ENCODE measurements around the gene VIM.

Gene VIM

GRCh38 chr10:17272648-17273047 is 44.6 kb downstream of the VIM start:
- Histone ChIP-seq H3K9me3 (ENCODE audit: control insufficient read depth in 2 of 2, low read length in 2 of 2) (no peaks in the 10 kb centered on the region), H3K4me1 (ENCODE audit: control insufficient read depth in 2 of 2, insufficient read depth in 2 of 2, low read length in 2 of 2) (no peaks in the 10 kb centered on the region), H3K36me3 (ENCODE audit: control insufficient read depth in 2 of 2, insufficient read depth in 2 of 2, low read length in 2 of 2) (no peaks in the 10 kb centered on the region), H3K9ac (ENCODE audit: low read depth in 1 of 2, low read length in 2 of 2) (no peak overlapping the region), H3K27me3 (ENCODE audit: control insufficient read depth in 2 of 2, insufficient read depth in 2 of 2, low read length in 2 of 2) (no peaks in the 10 kb centered on the region), H3K27ac (ENCODE audit: low read depth in 2 of 2, low read length in 2 of 2) (no peak overlapping the region), H3K4me3 (ENCODE audit: low read length in 2 of 2) (no peak overlapping the region)

GRCh38 chr10:17273403-17273802 is 45.4 kb downstream of the VIM start:
- H3K9me3 ChIP-seq (ENCODE audit: control insufficient read depth in 2 of 2, low read length in 2 of 2): no peaks in the 10 kb centered on the region
- H3K27me3 ChIP-seq (ENCODE audit: control insufficient read depth in 2 of 2, insufficient read depth in 2 of 2, low read length in 2 of 2): no peaks in the 10 kb centered on the region
- H3K4me3 ChIP-seq (ENCODE audit: low read length in 2 of 2): no peak overlapping the region
- H3K9ac ChIP-seq (ENCODE audit: low read depth in 1 of 2, low read length in 2 of 2): no peak overlapping the region
- no peaks in the 10 kb centered on the region for H3K4me1 ChIP-seq (ENCODE audit: control insufficient read depth in 2 of 2, insufficient read depth in 2 of 2, low read length in 2 of 2)
- H3K27ac ChIP-seq (ENCODE audit: low read depth in 2 of 2, low read length in 2 of 2): no peak overlapping the region
- H3K36me3 ChIP-seq (ENCODE audit: control insufficient read depth in 2 of 2, insufficient read depth in 2 of 2, low read length in 2 of 2): no peaks in the 10 kb centered on the region

- no peaks in the 10 kb centered on the region for H3K9me3 ChIP-seq (ENCODE audit: control insufficient read depth in 2 of 2, low read length in 2 of 2)
- H3K9ac ChIP-seq (ENCODE audit: low read depth in 1 of 2, low read length in 2 of 2): no peak overlapping the region
Measured at GRCh38 chr10:17276756-17277424, 48.8 kb downstream of the VIM start.

GRCh38 chr10:17278607-17279240 is 50.7 kb downstream of the VIM start:
- H3K9ac ChIP-seq (ENCODE audit: low read depth in 1 of 2, low read length in 2 of 2): no peak overlapping the region
- H3K4me1 ChIP-seq (ENCODE audit: control insufficient read depth in 2 of 2, insufficient read depth in 2 of 2, low read length in 2 of 2): no peaks in the 10 kb centered on the region
- no peak overlapping the region for H3K4me3 ChIP-seq (ENCODE audit: low read length in 2 of 2)
- H3K36me3 ChIP-seq (ENCODE audit: control insufficient read depth in 2 of 2, insufficient read depth in 2 of 2, low read length in 2 of 2): no peaks in the 10 kb centered on the region
- peaks cover 0 to 5% of the 10 kb centered on the region in 2 donors for H3K9me3 ChIP-seq (ENCODE audit: control insufficient read depth in 2 of 2, low read length in 2 of 2)
- H3K27me3 ChIP-seq (ENCODE audit: control insufficient read depth in 2 of 2, insufficient read depth in 2 of 2, low read length in 2 of 2): no peaks in the 10 kb centered on the region
- no peak overlapping the region for H3K27ac ChIP-seq (ENCODE audit: low read depth in 2 of 2, low read length in 2 of 2)

More at GRCh38 chr10:17276756-17277424, 48.8 kb downstream of the VIM start:
- no peak overlapping the region for H3K27ac ChIP-seq (ENCODE audit: low read depth in 2 of 2, low read length in 2 of 2)
- no peak overlapping the region for H3K4me3 ChIP-seq (ENCODE audit: low read length in 2 of 2)
- H3K27me3 ChIP-seq (ENCODE audit: control insufficient read depth in 2 of 2, insufficient read depth in 2 of 2, low read length in 2 of 2): no peaks in the 10 kb centered on the region
- no peaks in the 10 kb centered on the region for H3K36me3 ChIP-seq (ENCODE audit: control insufficient read depth in 2 of 2, insufficient read depth in 2 of 2, low read length in 2 of 2)
- H3K4me1 ChIP-seq (ENCODE audit: control insufficient read depth in 2 of 2, insufficient read depth in 2 of 2, low read length in 2 of 2): no peaks in the 10 kb centered on the region

GRCh38 chr10:17282311-17282710 is 54.3 kb downstream of the VIM start:
- no peak overlapping the region for H3K9ac ChIP-seq (ENCODE audit: low read depth in 1 of 2, low read length in 2 of 2)
- no peaks in the 10 kb centered on the region for H3K36me3 ChIP-seq (ENCODE audit: control insufficient read depth in 2 of 2, insufficient read depth in 2 of 2, low read length in 2 of 2)
- H3K27me3 ChIP-seq (ENCODE audit: control insufficient read depth in 2 of 2, insufficient read depth in 2 of 2, low read length in 2 of 2): no peaks in the 10 kb centered on the region

GRCh38 chr10:17286562-17287550 is 58.8 kb downstream of the VIM start:
- Histone ChIP-seq H3K9ac (ENCODE audit: low read depth in 1 of 2, low read length in 2 of 2) (no peak overlapping the region), H3K36me3 (ENCODE audit: control insufficient read depth in 2 of 2, insufficient read depth in 2 of 2, low read length in 2 of 2) (no peaks in the 10 kb centered on the region), H3K4me1 (ENCODE audit: control insufficient read depth in 2 of 2, insufficient read depth in 2 of 2, low read length in 2 of 2) (no peaks in the 10 kb centered on the region), H3K9me3 (ENCODE audit: control insufficient read depth in 2 of 2, low read length in 2 of 2) (peaks cover 0 to 5% of the 10 kb centered on the region in 2 donors), H3K4me3 (ENCODE audit: low read length in 2 of 2) (no peak overlapping the region), H3K27ac (ENCODE audit: low read depth in 2 of 2, low read length in 2 of 2) (no peak overlapping the region), H3K27me3 (ENCODE audit: control insufficient read depth in 2 of 2, insufficient read depth in 2 of 2, low read length in 2 of 2) (no peaks in the 10 kb centered on the region)

More at GRCh38 chr10:17282311-17282710, 54.3 kb downstream of the VIM start:
- H3K4me1 ChIP-seq (ENCODE audit: control insufficient read depth in 2 of 2, insufficient read depth in 2 of 2, low read length in 2 of 2): no peaks in the 10 kb centered on the region
- no peak overlapping the region for H3K27ac ChIP-seq (ENCODE audit: low read depth in 2 of 2, low read length in 2 of 2)
- H3K9me3 ChIP-seq (ENCODE audit: control insufficient read depth in 2 of 2, low read length in 2 of 2): peaks cover 0 to 5% of the 10 kb centered on the region in 2 donors
- H3K4me3 ChIP-seq (ENCODE audit: low read length in 2 of 2): no peak overlapping the region
